Stimulated activated CD8-positive, alpha-beta memory T cell treated with anti-CD3 and anti-CD28 coated beads, Interleukin-12 subunit alpha, Interleukin-12 subunit beta, amount 100 ng/mL, for 24 hours (primary cell): Measurements from ENCODE around the gene ENO4.

ENCODE experiments used
- DNase-seq: peaks from one replicate; pipeline ENCODE4 v3.0.0-alpha.2; 2020; ENCODE audit errors: extremely low read depth

Gene ENO4, protein sequence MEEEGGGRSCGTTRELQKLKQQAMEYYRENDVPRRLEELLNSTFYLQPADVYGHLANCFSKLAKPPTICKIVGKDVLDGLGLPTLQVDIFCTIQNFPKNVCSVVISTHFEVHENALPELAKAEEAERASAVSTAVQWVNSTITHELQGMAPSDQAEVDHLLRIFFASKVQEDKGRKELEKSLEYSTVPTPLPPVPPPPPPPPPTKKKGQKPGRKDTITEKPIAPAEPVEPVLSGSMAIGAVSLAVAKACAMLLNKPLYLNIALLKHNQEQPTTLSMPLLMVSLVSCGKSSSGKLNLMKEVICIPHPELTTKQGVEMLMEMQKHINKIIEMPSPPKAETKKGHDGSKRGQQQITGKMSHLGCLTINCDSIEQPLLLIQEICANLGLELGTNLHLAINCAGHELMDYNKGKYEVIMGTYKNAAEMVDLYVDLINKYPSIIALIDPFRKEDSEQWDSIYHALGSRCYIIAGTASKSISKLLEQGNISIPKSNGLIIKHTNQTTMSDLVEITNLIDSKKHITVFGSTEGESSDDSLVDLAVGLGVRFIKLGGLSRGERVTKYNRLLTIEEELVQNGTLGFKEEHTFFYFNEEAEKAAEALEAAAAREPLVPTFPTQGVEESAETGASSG

DNA sequence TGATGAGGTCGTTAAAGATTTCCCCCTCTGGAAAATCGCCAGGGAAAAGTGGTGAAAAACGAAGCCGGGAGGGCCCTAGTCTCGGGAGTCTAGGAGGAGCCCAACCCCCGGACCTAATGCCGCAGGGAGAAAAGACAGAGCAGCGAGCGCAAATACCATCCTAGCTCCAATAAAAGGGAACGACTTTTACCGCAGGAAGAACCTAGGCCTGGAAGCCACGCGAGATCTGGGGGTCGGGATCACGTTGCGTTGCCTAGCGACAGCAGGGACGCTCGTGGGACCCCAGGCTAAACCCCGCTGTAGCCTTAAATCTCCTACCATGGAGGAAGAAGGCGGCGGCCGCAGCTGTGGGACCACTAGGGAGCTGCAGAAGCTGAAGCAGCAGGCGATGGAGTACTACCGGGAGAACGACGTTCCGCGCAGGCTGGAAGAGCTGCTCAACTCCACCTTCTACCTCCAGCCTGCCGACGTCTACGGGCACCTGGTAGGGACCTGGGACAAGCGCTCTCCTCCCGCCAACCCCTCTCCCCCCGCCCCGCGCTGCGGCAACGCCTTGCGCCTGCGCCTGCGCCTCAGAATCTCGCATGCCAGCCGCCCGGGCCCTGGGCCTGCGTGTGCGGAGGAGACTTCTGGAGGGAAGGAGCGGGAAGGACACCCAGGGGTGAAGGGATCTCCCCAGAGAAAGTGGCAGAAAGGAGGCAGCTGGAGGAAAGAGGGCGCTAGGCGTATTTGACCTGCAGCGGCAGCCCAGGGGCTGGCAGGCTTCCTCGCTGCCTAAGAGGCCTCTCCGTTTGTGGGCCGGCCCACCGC, at the start of gene ENO4:
Gene ENO4, plus strand, starts transcription at position 252 of the 810 bp plus-strand sequence. Its CDS starts 68 bp downstream, at position 320.
- DNase-seq = no peak

DNA sequence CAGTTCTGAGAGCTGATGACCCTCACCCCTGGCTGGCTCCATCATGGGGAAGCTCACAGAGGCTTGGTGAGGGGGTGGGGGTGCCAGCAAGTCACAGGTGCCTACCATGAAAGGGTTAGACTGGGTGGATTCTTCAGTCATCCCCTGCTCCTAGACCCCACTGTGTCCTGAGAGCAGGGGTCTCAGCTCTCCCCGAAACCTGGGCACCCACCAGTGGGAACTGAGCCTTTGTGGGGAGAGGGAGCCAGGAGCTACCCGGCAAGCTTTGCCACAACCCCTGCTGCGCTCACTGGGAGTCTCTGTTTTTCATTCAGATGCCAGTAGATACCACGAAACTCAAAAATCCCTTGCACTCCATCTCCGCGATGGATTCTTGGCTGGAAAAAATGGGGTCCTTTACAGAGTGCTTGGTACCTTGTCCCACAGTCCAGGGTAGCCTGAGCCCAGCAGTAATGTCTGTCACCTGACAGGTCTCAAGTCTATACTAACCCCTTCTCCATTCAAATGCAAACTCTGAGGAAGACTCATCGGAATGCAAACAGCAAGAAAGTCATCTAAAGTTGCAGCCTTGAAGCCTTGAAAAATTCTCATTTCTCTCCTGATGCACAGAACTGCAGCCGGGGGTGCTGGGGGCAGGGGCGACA, 48.9 kb upstream of the ENO4 start:
- no peak for DNase-seq

DNA sequence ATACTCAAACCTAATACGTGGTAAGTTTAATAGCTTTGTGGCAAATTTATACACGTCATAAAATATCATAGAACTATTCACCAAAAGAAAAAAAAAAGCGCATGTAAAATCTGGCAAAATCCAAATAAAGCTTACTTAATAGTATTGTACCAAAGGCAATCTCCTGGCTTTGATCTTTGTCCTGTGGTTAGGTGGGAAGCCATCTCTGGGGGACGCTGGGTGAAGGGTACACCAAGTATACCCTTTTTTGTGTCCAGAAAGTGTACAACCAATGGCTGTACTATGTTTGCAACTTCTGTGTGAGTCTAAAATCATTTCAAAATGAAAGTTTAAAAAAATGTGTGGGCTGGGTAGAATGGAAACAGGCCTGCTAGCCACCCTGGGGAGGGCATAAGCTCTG, 47.6 kb upstream of the ENO4 start:
- DNase-seq = no peak

DNA sequence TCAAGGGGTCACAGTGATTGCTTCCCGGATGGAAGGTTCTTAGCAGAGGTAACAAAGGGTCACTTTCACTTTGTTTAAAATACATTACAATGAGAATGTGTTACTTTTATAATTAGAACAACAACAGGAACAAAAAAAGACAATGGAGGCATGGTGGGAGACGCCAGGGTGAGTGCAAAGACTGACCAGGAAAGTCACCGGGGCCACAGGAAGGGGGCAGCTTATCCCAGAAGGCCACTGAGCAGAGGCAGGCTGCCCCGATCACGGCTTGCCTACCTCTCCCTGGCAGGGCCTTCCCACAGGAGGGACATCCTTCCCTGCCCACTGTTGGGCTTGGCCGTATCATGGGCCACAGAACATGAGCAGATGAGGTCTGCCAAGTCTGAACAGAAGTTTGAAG, 46.8 kb upstream of the ENO4 start:
- no peak for DNase-seq

DNA sequence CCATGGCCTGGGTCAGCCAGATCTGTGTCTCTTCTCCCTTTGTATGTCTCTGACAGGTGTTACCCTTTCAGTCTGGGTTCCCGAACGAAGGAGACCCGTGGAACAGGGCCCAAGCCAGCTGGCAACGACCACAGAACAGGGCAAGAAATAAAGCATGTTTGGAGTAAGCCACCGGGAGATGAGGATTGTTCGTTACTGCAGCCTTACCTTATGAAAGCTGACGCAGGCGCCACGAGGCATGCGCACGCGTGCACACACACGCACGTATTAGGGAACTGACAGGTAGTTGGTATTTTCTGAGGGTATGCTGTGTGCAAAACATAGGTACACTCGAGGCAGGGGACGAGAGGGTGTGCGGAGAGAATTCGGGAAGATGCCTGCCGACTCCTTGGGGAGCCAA, 46.4 kb upstream of the ENO4 start:
- no peak for DNase-seq

DNA sequence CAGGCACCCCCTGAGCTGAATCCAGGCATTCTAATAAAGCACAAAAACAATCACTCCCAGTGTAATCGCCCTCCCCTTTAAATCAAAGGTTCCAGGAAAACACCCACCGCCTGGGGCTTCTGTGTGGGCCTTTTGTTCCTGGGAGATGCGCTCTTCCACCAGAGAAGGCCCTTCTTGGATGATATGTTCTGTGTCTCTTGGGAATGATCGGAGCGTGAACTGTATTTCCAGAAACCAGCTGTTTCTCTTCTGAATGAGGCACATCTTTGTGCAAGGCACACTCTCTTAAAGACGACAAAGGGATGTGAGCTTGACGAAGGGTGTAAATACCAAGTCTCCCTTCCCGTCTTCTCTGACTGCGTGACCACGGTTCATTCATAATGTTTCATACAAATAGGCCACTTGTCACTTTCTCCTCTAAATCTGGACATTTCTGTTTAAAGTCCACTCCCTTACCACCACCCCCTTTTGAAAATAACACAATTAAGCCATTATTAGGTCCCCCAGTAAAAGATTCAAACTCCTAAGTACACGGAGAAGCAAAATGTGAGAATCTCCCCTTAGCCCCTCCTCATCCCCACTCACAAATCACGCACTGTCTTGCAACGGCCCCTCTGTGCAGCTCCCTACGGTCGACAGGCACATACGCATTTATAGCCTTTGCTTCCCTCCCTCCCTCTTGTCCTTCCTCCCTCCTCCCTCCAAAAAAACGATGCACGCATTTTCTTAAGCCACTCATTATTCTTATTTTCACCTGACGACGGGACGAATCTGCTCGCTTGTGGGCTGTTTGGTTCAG, 45.6 kb upstream of the ENO4 start:
- no peak for DNase-seq

DNA sequence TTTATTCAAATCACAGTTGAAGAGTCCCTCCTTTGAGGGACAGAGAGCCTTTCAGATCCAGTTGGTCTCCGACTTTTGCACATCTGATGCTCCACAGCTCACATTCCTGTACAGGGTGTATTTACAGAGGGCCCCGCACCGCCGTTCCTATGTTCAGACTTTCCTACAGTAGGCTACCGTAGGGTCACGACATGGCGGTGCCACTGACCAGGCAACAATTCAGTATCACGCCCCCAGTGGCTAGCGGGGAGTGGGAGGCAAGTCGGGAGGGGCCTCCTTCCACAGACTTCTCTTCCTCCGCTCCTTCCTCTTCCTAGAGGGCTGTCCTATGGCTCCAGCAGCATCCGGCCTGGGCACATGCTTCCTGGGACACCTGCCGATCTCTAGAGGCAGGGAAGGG, 40.6 kb upstream of the ENO4 start:
- DNase-seq = no peak

DNA sequence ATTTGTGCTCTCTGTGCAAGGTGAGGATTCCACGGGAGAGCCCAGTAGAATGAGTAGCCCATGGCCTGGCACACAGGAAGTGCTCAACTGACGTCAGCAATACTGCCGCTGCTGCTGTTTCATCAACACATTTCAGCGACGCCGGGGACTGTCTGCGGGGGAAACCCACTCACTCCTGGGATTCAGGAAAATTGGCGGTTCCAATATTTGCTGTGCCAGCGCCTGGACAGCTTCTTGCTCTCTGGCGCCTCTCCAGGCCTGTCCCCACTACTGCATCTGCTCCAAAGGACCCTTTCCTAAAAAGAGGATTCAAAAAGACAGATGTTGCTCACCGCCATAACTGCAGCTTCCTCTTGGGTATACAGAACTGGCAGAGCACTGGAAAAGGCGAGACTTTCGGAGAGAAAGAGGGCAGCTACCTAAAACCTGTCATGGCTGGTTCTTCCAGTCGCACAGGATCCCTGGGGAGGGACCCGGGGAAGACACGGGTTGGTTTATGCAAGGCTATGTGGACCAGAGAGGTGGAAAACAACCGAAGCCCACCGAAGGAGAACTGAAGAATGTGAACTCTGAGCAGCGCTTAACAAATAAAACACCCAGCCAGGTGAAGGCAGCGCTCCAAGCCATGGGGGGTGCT, 39.7 kb upstream of the ENO4 start:
- no peak for DNase-seq

DNA sequence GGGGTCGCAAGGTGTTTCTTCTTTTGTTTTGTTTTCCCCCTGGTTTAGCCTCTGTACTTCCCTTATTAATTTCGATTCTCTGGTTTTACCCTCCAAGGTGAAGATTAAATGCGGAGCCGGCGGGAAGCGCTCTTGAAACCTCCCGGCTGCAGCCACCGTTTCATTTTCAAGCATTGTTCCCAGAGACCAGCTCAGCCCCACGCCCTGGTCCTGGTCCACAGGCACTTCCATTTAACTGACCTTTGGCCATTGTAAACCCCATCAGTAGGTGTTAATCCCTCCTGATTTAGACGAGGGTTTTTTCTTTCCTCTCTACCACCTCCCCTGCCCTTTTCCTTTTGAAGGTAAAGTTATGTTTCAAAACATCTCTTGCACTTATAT, 39.2 kb upstream of the ENO4 start:
- DNase-seq = no peak

DNA sequence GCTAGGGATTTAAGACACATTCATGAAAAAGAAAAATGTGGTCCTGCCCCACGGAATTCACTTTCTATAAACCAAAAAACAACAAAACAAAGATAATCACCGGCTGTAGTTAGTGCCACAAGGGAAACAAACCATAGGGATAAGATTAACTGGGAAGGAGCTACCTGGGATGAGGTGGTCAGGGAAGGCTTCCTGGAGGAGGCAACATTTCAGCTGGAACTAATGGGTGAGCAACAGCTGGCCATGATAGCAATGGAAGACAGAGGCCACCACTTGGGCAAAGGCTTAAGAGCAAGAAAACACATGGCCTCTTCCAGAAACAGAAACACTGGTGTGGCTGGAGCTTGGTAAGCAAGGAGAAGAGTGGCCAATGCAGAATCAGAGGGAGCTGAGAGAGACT, 38.4 kb upstream of the ENO4 start:
- no peak for DNase-seq

DNA sequence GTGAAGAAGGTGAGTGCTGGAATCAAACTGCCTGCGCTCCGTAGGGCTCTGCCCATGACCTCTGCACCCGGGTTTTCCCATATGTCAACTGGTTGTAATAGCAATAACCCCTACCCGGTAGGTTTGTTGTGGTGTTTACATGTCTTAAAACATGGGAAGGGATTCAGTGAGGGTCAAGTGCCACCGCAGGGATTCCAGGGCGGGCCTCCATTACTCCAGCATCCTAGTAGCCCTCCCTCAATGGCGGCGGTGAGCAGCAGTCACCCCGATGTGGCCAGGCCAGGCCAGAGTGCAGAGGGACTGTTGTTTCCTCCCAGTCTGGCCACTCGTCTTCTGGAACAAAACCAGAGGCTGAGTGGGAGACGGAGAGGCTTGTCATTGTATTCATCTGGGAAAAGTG, 37.6 kb upstream of the ENO4 start:
- DNase-seq = no peak

DNA sequence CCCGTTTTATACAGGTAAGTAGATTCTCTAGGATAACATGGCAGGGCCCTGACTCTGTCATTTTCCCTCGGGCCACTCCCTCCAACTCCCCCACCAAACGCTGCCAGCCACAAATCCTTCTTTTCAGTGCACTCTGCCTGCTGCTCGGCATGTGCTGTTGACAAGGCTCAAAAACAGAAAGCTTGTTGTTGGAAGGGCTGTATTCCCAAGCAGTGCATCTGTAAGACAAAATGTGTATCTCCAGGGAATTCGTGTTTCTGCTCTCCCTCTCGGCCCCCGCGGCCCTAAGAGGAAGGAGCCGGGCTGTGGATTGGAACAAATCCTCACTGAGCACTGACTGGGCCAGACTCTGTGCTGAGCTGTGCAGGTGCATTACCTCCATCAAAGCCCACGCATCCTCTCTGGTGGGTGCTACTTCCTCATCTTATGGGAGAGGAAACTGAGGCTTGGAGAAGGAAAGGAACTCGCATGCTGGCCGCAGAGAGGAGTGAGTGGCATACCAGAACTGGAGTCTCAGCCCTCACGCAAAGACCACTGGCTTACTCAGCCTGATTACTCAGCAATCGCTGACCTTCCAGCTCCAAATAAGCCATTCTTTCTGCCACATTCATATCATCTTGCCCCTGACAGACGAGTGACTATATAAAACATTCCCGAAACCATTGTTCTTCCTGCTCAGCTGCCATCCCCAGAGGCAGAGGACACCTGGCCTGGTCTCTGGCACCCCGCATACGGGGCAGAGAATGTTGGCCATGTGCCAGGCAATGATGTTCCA, 33.5 kb upstream of the ENO4 start:
- no peak for DNase-seq

DNA sequence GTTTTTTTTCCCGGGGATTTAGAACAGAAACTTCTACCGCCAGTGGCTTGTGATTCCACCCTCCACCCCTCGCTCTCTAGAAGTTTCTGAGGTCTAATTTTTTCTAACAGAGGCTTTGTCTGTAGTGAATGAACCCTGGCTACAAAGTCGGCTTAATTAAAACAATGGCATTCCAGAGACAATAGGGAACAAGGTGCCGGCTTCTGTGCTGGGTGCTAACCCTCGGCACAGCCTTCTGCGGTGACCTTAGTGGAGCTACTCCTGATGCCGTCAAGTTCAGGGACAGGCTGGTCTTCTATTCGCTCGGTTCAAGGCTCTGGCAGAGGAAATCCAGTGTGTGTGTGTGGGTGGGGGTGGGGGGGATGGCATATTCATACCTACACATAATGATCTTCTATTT, 32.1 kb upstream of the ENO4 start:
- no peak for DNase-seq

DNA sequence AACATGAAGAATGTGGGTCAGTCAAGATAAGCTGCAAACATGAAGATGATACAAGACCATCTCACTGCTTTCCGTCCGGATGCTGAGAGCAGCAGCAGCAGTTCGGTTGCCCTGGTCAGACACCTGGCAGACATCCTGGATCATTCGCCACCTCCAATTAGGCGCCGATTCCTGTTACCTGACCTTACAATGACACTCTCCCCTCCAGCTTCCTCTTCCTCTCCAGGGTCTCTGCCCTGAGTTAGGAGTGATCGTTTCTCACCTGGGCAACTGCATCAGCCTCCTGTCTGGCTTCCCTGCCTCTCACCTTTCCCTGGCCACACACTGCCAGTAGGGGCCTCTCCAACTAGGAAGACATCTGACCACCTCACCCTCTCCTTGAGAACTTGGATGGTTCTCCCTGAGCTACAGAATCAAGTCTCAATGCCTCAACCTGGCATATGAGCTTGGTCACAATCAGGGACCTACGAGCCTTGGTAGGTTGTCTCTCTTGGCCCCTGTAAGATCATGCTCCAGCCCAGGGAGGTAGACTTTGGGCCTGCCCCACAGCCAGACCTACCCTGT, 31.4 kb upstream of the ENO4 start:
- no peak for DNase-seq

DNA sequence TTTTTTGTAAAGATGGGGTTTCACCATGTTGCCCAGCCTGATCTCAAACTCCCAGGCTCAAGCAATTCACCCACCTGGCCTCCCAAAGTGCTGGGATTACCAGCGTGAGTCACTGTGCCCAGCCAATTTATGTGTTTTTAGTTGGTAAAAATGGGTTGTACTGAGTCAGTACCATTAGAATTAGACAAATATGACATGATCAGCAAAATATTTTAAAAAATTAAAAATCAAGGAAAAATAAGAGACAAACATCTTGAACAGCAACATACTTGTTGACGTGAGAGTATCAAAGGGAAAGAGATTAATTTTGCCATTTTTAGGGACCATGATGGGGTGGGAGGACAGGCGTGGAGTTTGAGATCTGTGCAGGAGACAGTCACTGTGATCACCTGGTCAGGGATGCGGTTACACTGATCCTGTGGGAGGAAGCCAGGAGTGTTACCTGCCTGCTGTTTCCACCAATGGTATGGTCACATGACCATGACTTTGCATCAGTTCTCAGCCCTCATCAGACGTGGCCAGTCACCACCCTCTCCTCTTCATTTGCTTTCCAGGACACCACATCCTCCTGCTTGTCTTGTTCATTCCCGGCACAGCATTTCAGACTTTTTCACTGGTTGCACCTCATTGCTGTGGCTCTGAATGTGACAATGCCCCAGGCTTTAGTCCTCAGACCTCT, 29.2 kb upstream of the ENO4 start:
- no peak for DNase-seq

DNA sequence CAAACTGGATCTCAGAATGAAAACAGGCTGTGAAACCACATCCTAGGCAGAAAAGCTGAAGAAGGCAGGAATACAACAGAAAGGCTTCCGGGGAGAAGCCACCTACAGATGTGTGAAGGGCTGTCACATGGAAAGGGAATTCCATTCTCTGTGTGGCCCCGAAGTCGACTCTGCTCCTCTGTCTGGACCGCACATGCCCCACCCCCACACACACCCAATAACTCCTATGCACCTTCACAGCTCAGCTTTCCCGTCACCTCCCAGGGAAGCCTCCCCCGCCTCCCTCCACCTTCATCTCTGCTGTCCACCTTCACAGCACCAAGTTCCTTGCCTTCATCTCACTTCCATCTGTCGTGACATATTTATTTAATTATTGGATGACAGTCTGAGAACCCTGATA, 23.4 kb upstream of the ENO4 start:
- no peak for DNase-seq

DNA sequence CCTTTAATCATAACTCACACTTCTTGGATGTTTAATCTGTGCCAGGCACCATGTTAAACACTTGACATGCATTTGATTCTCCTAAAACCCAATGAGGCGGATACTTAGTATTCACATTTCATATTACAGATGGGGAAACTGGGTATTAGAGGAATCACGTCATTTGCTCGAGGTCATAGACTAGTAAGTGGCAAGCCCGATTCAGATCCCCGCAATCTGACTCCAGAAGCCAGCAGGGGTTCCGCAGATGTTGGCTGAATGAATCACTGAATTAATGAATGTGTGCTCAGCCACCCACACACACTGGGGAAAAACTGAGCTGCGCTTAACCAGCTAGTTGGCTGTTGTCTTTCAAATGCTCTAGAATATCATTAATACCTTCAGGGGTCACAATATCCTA, 22.5 kb upstream of the ENO4 start:
- DNase-seq = no peak

DNA sequence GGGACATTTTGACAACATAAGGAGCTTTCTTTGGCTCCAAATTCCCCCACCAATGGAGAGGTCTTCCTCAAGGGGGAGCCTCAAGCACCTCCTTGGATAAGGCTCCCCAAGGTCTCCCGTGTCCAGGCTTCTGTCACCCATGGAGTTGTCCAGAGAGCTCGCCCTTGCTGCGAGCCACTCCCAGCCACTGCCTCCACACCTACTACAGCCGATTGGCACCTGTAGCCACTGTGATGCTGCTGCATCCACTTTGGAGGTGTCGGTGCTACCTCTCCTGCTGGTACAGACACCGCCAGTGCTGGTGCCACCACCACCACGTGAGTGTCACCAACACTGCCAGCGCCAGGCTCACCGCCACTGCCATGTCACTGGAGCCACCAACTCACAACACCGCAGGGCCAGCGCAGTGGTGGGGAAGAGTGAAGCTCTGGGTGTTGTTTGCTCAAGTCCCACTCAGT, 22.1 kb upstream of the ENO4 start:
- no peak for DNase-seq

DNA sequence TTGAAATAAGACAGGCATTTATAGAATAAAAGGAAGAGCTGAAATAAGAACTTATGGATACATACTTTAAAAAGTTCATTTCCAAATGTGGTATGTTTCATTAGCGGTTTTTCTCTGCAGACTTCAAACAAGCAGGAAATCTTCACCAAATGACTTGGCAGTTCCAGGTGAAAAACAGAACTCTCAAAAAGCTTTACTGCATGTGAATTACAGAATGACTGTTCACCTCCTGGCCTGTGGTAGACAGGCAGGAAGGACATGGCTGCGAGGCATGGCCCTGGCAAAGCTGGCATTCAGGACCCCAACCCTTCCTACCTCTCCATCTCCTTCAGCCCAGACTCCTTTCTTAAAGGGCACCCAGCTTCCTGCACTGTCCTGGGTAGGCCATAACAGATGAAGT, 21.2 kb upstream of the ENO4 start:
- no peak for DNase-seq
